SU-DHL-6 (cell line): ENCODE data around the gene SMARCA4.

Experiments
- CTCF ChIP-seq: fragments of 200-600 bp; sonication (generic); IDR thresholded peaks from one replicate; pipeline ENCODE4 v1.5.1; 2017; ENCODE audit warnings: antibody characterized with exemption, mild to moderate bottlenecking, low read length, moderate library complexity; ENCODE audit not compliant: insufficient read depth, poor library complexity, severe bottlenecking
- EZH2phosphoT487 ChIP-seq: fragments of 200-600 bp; sonication (generic), shearing (Covaris generic); conservative IDR thresholded peaks from 2 replicates; pipeline ENCODE4 v1.6.1; 2018; ENCODE audit warnings: mild to moderate bottlenecking, antibody characterized with exemption, low read length, moderate library complexity, mixed read lengths

DNA sequence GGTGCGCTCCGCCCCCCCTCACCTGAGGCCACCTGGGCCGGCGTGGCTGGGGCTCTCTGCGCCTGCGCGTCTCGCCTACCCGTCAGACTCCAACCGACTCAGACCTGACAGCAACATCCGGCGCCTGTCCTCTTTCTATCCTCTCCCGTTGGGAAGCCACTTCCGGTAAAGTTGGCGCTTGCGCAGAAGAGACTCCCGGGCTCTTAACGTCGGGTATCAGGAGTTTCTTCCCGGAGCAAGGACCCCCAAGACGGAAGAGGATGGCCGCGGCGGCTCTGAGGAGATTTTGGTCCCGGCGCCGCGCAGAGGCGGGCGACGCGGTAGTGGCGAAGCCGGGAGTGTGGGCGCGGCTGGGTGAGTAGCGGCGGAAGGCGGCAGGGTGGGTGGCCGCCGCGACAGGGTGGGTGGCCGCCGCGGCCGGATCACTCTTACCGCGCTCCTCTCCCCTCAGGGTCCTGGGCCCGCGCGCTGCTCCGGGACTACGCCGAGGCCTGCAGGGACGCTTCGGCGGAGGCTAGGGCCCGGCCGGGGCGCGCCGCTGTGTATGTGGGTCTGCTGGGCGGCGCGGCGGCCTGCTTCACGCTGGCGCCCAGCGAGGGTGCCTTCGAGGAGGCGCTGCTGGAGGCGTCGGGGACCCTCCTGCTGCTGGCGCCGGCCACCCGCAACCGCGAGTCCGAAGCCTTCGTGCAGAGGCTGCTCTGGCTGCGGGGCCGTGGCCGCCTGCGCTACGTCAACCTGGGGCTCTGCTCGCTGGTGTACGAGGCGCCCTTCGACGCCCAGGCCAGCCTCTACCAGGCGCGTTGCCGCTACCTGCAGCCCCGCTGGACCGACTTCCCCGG, 32.0 kb upstream of the SMARCA4 start, which contains the start of the genes TIMM29 and YIPF2:
- TF ChIP-seq CTCF (no peak), EZH2phosphoT487 (no peak)
